Measurements from ENCODE around the gene PUM1. TPM values are rescaled to one million over a fixed set of nuclear protein-coding genes. Genes with fewer than 3 reads are reported as not detected.

Gene PUM1
- total and polyA plus RNA-seq, 2 donors (not counting 3 experiments of a cell fraction or from before 2014, with no cell fraction given), result 94.7 to 124 TPM

- Histone ChIP-seq H3K4me1 (ENCODE audit: control insufficient read depth, extremely low read depth, insufficient read depth, low read length) (no peaks in the 10 kb centered on the region), H3K27me3 (ENCODE audit: control insufficient read depth in 2 of 2, insufficient read depth in 2 of 2, low read length in 2 of 2) (no peaks in the 10 kb centered on the region), H3K4me3 (replicated peaks in 1 of 3; ENCODE audit: insufficient read depth in 1 of 3, low read depth in 1 of 3, low read length in 3 of 3) (no peak overlapping the region), H3K9me3 (replicated peaks; ENCODE audit: control insufficient read depth, insufficient read depth, low read length) (no peaks in the 10 kb centered on the region), H3K4me2 (ENCODE audit: insufficient read depth, low read length) (no peak overlapping the region), H3K27ac (ENCODE audit: insufficient read depth, low read depth, low read length) (no peak overlapping the region), H3K79me2 (ENCODE audit: control insufficient read depth, insufficient read depth, low read length) (peaks cover 98% of the 10 kb centered on the region), H4K20me1 (replicated peaks; ENCODE audit: control insufficient read depth, extremely low read depth, insufficient read depth, low read length) (peaks cover 19% of the 10 kb centered on the region), H3K9me1 (replicated peaks; ENCODE audit: control insufficient read depth, extremely low read depth, insufficient read depth, low read length) (no peaks in the 10 kb centered on the region), H3K36me3 (ENCODE audit: control insufficient read depth in 2 of 2, extremely low read depth in 1 of 2, insufficient read depth in 2 of 2, low read length in 2 of 2) (peaks cover 11 to 20% of the 10 kb centered on the region in 2 experiments), H2AFZ (ENCODE audit: low read depth, low read length) (no peak overlapping the region), H3K9ac (replicated peaks; ENCODE audit: extremely low read depth, insufficient read depth, low read length) (no peak overlapping the region)
- DNase-seq (ENCODE audit: low read depth, low spot score), result no peak
- intact Hi-C loops (cut with micrococcal nuclease) (loop anchor here (1.0 kb wide), 1 partner anchor 8 kb away; no protein-coding TSS in a partner anchor), dilution Hi-C loops (cut with MboI; ENCODE audit: extremely low pct_ligation_motif_present, low sequenced_read_pairs) (no loop called here)
- FAIRE-seq, result no peak
- POLR2A ChIA-PET, result interaction anchor here (0.6 to 1.0 kb wide), 3 partner anchors 9 to 320 kb away, joined by 3 to 7 read pairs (median 5); no protein-coding TSS in a partner anchor
- TF ChIP-seq GATA2 (IDR thresholded peaks at IDR 0.05; ENCODE audit: insufficient read depth, insufficient read length, low read depth, low read length), result no peak
- TF ChIP-seq POLR2AphosphoS5 (IDR thresholded peaks at IDR 0.05; ENCODE audit: insufficient read depth, low read depth, low read length), result no peak
- no peak for TF ChIP-seq JUN (IDR thresholded peaks at IDR 0.05; ENCODE audit: borderline replicate concordance, insufficient read depth, insufficient read length, low read depth)
- no peak for TF ChIP-seq POLR2A (IDR thresholded peaks at IDR 0.05; ENCODE audit: low read depth, low read length)
- no peak for TF ChIP-seq CTCF (IDR thresholded peaks at IDR 0.05; ENCODE audit: extremely low read depth in 1 of 2, insufficient read depth in 1 of 2, low read depth in 1 of 2, low read length in 2 of 2)
- TF ChIP-seq FOS (IDR thresholded peaks at IDR 0.05; ENCODE audit: borderline replicate concordance, insufficient read depth, low read length), result no peak
- TF ChIP-seq MYC (IDR thresholded peaks at IDR 0.05; ENCODE audit: low read depth, low read length), result no peak
- no peak for TF ChIP-seq EZH2 (IDR thresholded peaks at IDR 0.05; ENCODE audit: borderline replicate concordance, low read depth, low read length, severe bottlenecking)
- TF ChIP-seq MAX (IDR thresholded peaks at IDR 0.05; ENCODE audit: insufficient read depth, insufficient read length), result no peak
- CTCF ChIA-PET, result interaction anchor here (0.6 kb wide), 1 partner anchor 13 kb away, joined by 4 read pairs; no protein-coding TSS in a partner anchor
- no TSS peak for BruUV-seq (replicated peaks)
Measured at GRCh38 chr1:31054958-31055481, 10.5 kb downstream of the PUM1 start.
